Transverse colon (tissue), 4 donors: ENCODE results near the gene GATA2. TPM values are rescaled to one million over a fixed set of nuclear protein-coding genes. Genes with fewer than 3 reads are reported as not detected.

Experiments
- DNase-seq: peaks from one replicate; pipeline ENCODE4 v3.0.0-alpha.2; 2019
- H3K27ac ChIP-seq, 4 donors: fragments of 200-600 bp; sonication (generic); 2 replicates each; pipeline ENCODE4 v1.5.1; 2016 to 2018; ENCODE audit warnings: inconsistent platforms in 4 of 4
- H3K27me3 ChIP-seq: fragments of 200-600 bp; sonication (generic); 2 replicates; pipeline ENCODE4 v1.5.1; 2017; ENCODE audit warnings: inconsistent platforms
- H3K36me3 ChIP-seq, 4 donors: fragments of 200-600 bp; sonication (generic); 2 replicates each; pipeline ENCODE4 v1.5.1; 2017 to 2019; ENCODE audit warnings: inconsistent platforms in 4 of 4
- H3K4me1 ChIP-seq, 4 donors: fragments of 200-600 bp; sonication (generic); 2 replicates each; pipeline ENCODE4 v1.5.1; 2017 to 2020; ENCODE audit warnings: inconsistent platforms in 4 of 4
- H3K4me3 ChIP-seq, 4 donors: fragments of 200-600 bp; sonication (generic); 1 replicate in 1 of 4; 2 replicates in 3 of 4; pipeline versions ENCODE4 v1.5.1 to v1.6.1; 2017 to 2019; ENCODE audit warnings: inconsistent platforms in 4 of 4
- H3K9me3 ChIP-seq, 2 donors: fragments of 200-600 bp; sonication (generic); 2 replicates each; pipeline ENCODE4 v1.5.1; 2017 to 2019; ENCODE audit warnings: inconsistent platforms in 2 of 2
- CTCF ChIP-seq, 5 experiments: fragments of 200-600 bp in 3 of 5; fragments of 450-650 bp in 2 of 5; sonication (generic) in 3 of 5; IDR thresholded peaks; 1 replicate in 2 of 5; 2 replicates in 3 of 5; pipeline ENCODE4 v1.5.1; 2016 to 2017; ENCODE audit warnings: antibody characterized with exemption in 5 of 5, inconsistent platforms in 3 of 5, mild to moderate bottlenecking in 2 of 5, moderate library complexity in 1 of 5
- EP300 ChIP-seq: sonication (generic); formaldehyde crosslinking; IDR thresholded peaks from one replicate; pipeline ENCODE4 v1.6.1; 2017; ENCODE audit warnings: antibody characterized with exemption, low read depth
- POLR2A ChIP-seq: fragments of 450-650 bp; IDR thresholded peaks from one replicate; pipeline ENCODE4 v1.6.1; 2016; ENCODE audit warnings: antibody characterized with exemption, mild to moderate bottlenecking, moderate library complexity
- POLR2AphosphoS5 ChIP-seq, 3 donors: sonication (generic); formaldehyde crosslinking; IDR thresholded peaks; one replicate each; pipeline ENCODE4 v1.6.1; 2016; ENCODE audit warnings: antibody characterized with exemption in 3 of 3
- WGBS, 2 donors: methylation state at CpG; one replicate each; pipeline ENCODE4 v1.1.5; 2018; ENCODE audit warnings: low coverage in 1 of 2; 5-methylcytosine and 5-hydroxymethylcytosine counted together
- in situ Hi-C, 4 donors: fragments of 200-750 bp; cut with MboI; loops; one replicate each; pipeline versions ENCODE4 v1.15.0 to v1.15.1; 2017; ENCODE audit warnings: low sequenced_read_pairs in 3 of 4, low pct_ligation_motif_present in 1 of 4, low pct_unique_long_range_greater_than_20kb in 1 of 4
- intact Hi-C: fragments of 100-400 bp; cut with DNase I; formaldehyde crosslinking; loops from one replicate; pipeline ENCODE4 v1.15.1; 2023; ENCODE audit warnings: low total_unique reads
- total RNA-seq, 4 donors: library from RNA; depleted of rRNA; stranded (reverse); fragments of >200 nt; gene quantifications; one replicate each; pipeline ENCODE4 v1.1.0, GENCODE V29; 2016

The GATA2 gene
- total RNA-seq, 4 donors from 2014 or later: 1.8 to 8.2 (median 2.9) TPM

- Histone ChIP-seq H3K9me3 (no peaks in the 10 kb centered on the region), H3K4me1 (no peaks in the 10 kb centered on the region), H3K27me3 (no peaks in the 10 kb centered on the region), H3K4me3 (no peak overlapping the region), H3K27ac (no peak overlapping the region), H3K36me3 (no peaks in the 10 kb centered on the region)
- no peak for DNase-seq
- 97% methylated on average over 3 of the region's 3 CpGs; no CpG with 5 or more reads in 1 of the 2 donors for WGBS, 2 donors
- no peak for TF ChIP-seq CTCF (IDR thresholded peaks at IDR 0.05)
- TF ChIP-seq POLR2A: no peak
- no peak for TF ChIP-seq EP300
- no peak for TF ChIP-seq POLR2AphosphoS5 (IDR thresholded peaks at IDR 0.05)
- in situ Hi-C loops (no loop called here), intact Hi-C loops (no loop called here)
Observed at GRCh38 chr3:128447561-128448013, 45.4 kb downstream of the GATA2 start.

- TF ChIP-seq POLR2A: no peak
- Histone ChIP-seq H3K36me3 (no peaks in the 10 kb centered on the region), H3K27ac (no peak overlapping the region), H3K9me3 (no peaks in the 10 kb centered on the region), H3K27me3 (no peaks in the 10 kb centered on the region), H3K4me3 (no peak overlapping the region), H3K4me1 (no peaks in the 10 kb centered on the region)
- 75 to 95% methylated on average over 1 of the region's 1 CpG for WGBS, 2 donors
- no peak for DNase-seq
- intact Hi-C loops (no loop called here), in situ Hi-C loops (no loop called here)
Observed at GRCh38 chr3:128446821-128447220, 46.2 kb downstream of the GATA2 start.

- in situ Hi-C loops: no loop called here
- TF ChIP-seq EP300: no peak
- no peak for TF ChIP-seq CTCF (IDR thresholded peaks at IDR 0.05)
- no peak for TF ChIP-seq POLR2A
- TF ChIP-seq POLR2AphosphoS5 (IDR thresholded peaks at IDR 0.05): no peak
- no peaks in the 10 kb centered on the region for H3K27me3 ChIP-seq
- H3K4me1 ChIP-seq: no peaks in the 10 kb centered on the region
- H3K36me3 ChIP-seq: no peaks in the 10 kb centered on the region
- no peak overlapping the region for H3K4me3 ChIP-seq
- WGBS, 2 donors: 67 to 74% methylated on average over 1 of the region's 1 CpG
- intact Hi-C loops: no loop called here
- no peaks in the 10 kb centered on the region for H3K9me3 ChIP-seq
- no peak for DNase-seq
- H3K27ac ChIP-seq: no peak overlapping the region
Observed at GRCh38 chr3:128445357-128445756, 47.6 kb downstream of the GATA2 start.

GRCh38 chr3:128443771-128444170 is 49.2 kb downstream of the GATA2 start:
- DNase-seq: no peak
- WGBS, 2 donors: 20 to 55% methylated on average over 1 to 3 of the region's 3 CpGs
- H3K4me1 ChIP-seq: no peaks in the 10 kb centered on the region
- no peak overlapping the region for H3K27ac ChIP-seq
- in situ Hi-C loops (no loop called here), intact Hi-C loops (no loop called here)
- no peaks in the 10 kb centered on the region for H3K36me3 ChIP-seq
- TF ChIP-seq POLR2AphosphoS5 (IDR thresholded peaks at IDR 0.05) (no peak), POLR2A (no peak), EP300 (no peak), CTCF (IDR thresholded peaks at IDR 0.05) (no peak)
- no peaks in the 10 kb centered on the region for H3K9me3 ChIP-seq
- no peak overlapping the region for H3K4me3 ChIP-seq
- peaks cover 9% of the 10 kb centered on the region for H3K27me3 ChIP-seq

GRCh38 chr3:128442949-128443348 is 50.1 kb downstream of the GATA2 start:
- Histone ChIP-seq H3K27me3 (peaks cover 9% of the 10 kb centered on the region), H3K4me1 (no peaks in the 10 kb centered on the region), H3K36me3 (no peaks in the 10 kb centered on the region), H3K27ac (no peak overlapping the region), H3K9me3 (no peaks in the 10 kb centered on the region), H3K4me3 (no peak overlapping the region)
- in situ Hi-C loops: no loop called here
- WGBS, 2 donors: 86 to 87% methylated on average over 3 to 6 of the region's 6 CpGs
- intact Hi-C loops: no loop called here
- DNase-seq: no peak
- TF ChIP-seq CTCF (IDR thresholded peaks at IDR 0.05) (no peak), POLR2AphosphoS5 (IDR thresholded peaks at IDR 0.05) (no peak), POLR2A (no peak), EP300 (no peak)
